Measurements from ENCODE around the gene TRAPPC3.

DNA sequence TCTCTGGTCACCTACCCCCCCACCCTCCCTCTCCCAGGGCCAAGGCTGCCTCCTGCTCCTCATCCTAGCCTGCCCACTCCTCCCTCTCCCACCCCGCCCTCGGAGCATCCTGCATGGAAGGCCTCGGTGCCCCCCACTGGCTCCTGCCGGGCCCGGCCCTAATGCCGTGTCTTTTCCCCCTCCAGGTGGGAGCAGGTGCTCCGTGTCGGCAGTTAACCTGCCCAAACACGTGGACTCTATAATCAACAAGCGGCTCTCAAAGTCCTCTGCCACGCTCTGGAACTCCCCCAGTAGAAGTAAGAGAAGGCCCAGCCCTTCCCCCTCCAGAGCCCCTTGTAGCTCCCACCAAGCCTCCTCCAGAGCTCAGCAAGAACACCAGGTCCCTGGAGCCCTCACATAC lies 25.4 kb upstream of the TRAPPC3 start:
- TF ChIP-seq EGR1 (IDR thresholded peaks at IDR 0.05; ENCODE audit: low read depth): no peak
- TF ChIP-seq, protein P1, sequence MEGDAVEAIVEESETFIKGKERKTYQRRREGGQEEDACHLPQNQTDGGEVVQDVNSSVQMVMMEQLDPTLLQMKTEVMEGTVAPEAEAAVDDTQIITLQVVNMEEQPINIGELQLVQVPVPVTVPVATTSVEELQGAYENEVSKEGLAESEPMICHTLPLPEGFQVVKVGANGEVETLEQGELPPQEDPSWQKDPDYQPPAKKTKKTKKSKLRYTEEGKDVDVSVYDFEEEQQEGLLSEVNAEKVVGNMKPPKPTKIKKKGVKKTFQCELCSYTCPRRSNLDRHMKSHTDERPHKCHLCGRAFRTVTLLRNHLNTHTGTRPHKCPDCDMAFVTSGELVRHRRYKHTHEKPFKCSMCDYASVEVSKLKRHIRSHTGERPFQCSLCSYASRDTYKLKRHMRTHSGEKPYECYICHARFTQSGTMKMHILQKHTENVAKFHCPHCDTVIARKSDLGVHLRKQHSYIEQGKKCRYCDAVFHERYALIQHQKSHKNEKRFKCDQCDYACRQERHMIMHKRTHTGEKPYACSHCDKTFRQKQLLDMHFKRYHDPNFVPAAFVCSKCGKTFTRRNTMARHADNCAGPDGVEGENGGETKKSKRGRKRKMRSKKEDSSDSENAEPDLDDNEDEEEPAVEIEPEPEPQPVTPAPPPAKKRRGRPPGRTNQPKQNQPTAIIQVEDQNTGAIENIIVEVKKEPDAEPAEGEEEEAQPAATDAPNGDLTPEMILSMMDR (IDR thresholded peaks at IDR 0.05 in 2 of 3, conservative IDR thresholded peaks at IDR 0.05 in 1 of 3; ENCODE audit: borderline replicate concordance in 1 of 3, insufficient read depth in 1 of 3, low read depth in 2 of 3, low read length in 2 of 3): no peak
